B cell (primary cell): ENCODE measurements around the gene SGPL1. TPM values are rescaled to one million over a fixed set of nuclear protein-coding genes. Genes with fewer than 3 reads are reported as not detected.

Experiments
- ATAC-seq: fragments of 200-7000 bp; cut with Tn5 transposase; one replicate; pipeline ENCODE4 v1.10.0; 2021; ENCODE audit warnings: low read depth, mild to moderate bottlenecking, moderate number of reproducible peaks, moderate library complexity
- CTCF ChIA-PET: fragments of 350-600 bp; sonication (Branson Sonifier 250); formaldehyde crosslinking; loops from one replicate; lab custom pipeline; 2021; ENCODE audit warnings: antibody characterized with exemption, inconsistent platforms; lab: Charles Lee
- POLR2A ChIA-PET: fragments of 350-600 bp; sonication (Branson Sonifier 250); formaldehyde crosslinking; loops from one replicate; lab custom pipeline; 2021; ENCODE audit warnings: antibody characterized with exemption; lab: Charles Lee
- DNase-seq: peaks from one replicate; pipeline ENCODE4 v3.0.0; 2013
- H2AFZ ChIP-seq: 2 replicates; pipeline ENCODE4 v1.6.1; 2012; ENCODE audit warnings: mild to moderate bottlenecking, low read depth, low read length; ENCODE audit not compliant: insufficient read depth, poor library complexity, severe bottlenecking
- H3K27ac ChIP-seq, 2 donors: 1 replicate in 1 of 2; 2 replicates in 1 of 2; pipeline ENCODE4 v1.5.1; 2012 to 2013; ENCODE audit warnings: low read length in 2 of 2, mild to moderate bottlenecking in 2 of 2, moderate library complexity in 1 of 2
- H3K27me3 ChIP-seq, 4 experiments: fragments of 200-600 bp in 1 of 4; sonication (generic) in 1 of 4; replicated peaks in 1 of 4; 1 replicate in 2 of 4; 2 replicates in 2 of 4; pipeline versions ENCODE4 v1.6.1 to v1.7.0; 2013 to 2016; ENCODE audit warnings: low read length in 3 of 4, mild to moderate bottlenecking in 2 of 4, mixed read lengths in 1 of 4, moderate library complexity in 1 of 4; ENCODE audit not compliant: insufficient read depth in 4 of 4, control insufficient read depth in 3 of 4; ENCODE audit errors: control extremely low read depth in 1 of 4
- H3K36me3 ChIP-seq, 2 experiments: replicated peaks in 1 of 2; 1 replicate in 1 of 2; 2 replicates in 1 of 2; pipeline versions ENCODE4 v1.6.1 to v1.7.1; 2013; ENCODE audit warnings: low read length in 1 of 2; ENCODE audit not compliant: insufficient read depth in 2 of 2, control insufficient read depth in 1 of 2; ENCODE audit errors: control extremely low read depth in 1 of 2, extremely low read depth in 1 of 2
- H3K4me1 ChIP-seq, 2 donors: fragments of 200-600 bp in 1 of 2; sonication (generic) in 1 of 2; 1 replicate in 1 of 2; 2 replicates in 1 of 2; pipeline versions ENCODE4 v1.5.1 to v1.6.1; 2013 to 2017; ENCODE audit warnings: low read length in 2 of 2; ENCODE audit not compliant: control insufficient read depth in 2 of 2, insufficient read depth in 2 of 2
- H3K4me2 ChIP-seq: replicated peaks from 2 replicates; pipeline ENCODE3; 2012; ENCODE audit warnings: mild to moderate bottlenecking, low read depth, low read length; ENCODE audit not compliant: poor library complexity, severe bottlenecking
- H3K4me3 ChIP-seq, 5 experiments: fragments of 200-600 bp in 1 of 5; sonication (generic) in 1 of 5; 1 replicate in 3 of 5; 2 replicates in 2 of 5; pipeline versions ENCODE4 v1.5.1 to v1.7.0; 2011 to 2016; ENCODE audit warnings: low read length in 4 of 5, mild to moderate bottlenecking in 4 of 5, low read depth in 2 of 5, control low read depth in 1 of 5, moderate library complexity in 1 of 5; ENCODE audit not compliant: insufficient read depth in 1 of 5; ENCODE audit errors: control extremely low read depth in 1 of 5, extremely low read depth in 1 of 5
- H3K79me2 ChIP-seq: fragments of 200-600 bp; sonication (generic); one replicate; pipeline ENCODE4 v1.6.0; 2016; ENCODE audit warnings: low read length; ENCODE audit not compliant: control insufficient read depth, insufficient read depth
- H3K9ac ChIP-seq: fragments of 200-600 bp; sonication (generic); 2 replicates; pipeline ENCODE4 v1.6.1; 2017; ENCODE audit warnings: mild to moderate bottlenecking, low read length, moderate library complexity
- H3K9me3 ChIP-seq, 3 donors: one replicate each; pipeline versions ENCODE4 v1.6.1 to v1.7.1; 2013; ENCODE audit warnings: low read length in 2 of 3; ENCODE audit not compliant: control insufficient read depth in 2 of 3, insufficient read depth in 1 of 3; ENCODE audit errors: control extremely low read depth in 1 of 3
- H4K20me1 ChIP-seq: 2 replicates; pipeline ENCODE4 v1.6.0; 2012; ENCODE audit warnings: mild to moderate bottlenecking, low read length; ENCODE audit not compliant: insufficient read depth, control insufficient read depth, poor library complexity, severe bottlenecking
- H3K27ac Mint-ChIP-seq: one replicate; pipeline ENCODE4 v1.8.0; 2021; ENCODE audit warnings: mixed read lengths
- H3K27me3 Mint-ChIP-seq: one replicate; pipeline ENCODE4 v1.8.0; 2021; ENCODE audit warnings: mixed read lengths
- H3K4me1 Mint-ChIP-seq: one replicate; pipeline ENCODE4 v1.8.0; 2021; ENCODE audit warnings: mixed read lengths
- H3K4me3 Mint-ChIP-seq: one replicate; pipeline ENCODE4 v1.8.0; 2021; ENCODE audit warnings: mixed read lengths
- H3K9me3 Mint-ChIP-seq: one replicate; pipeline ENCODE4 v1.8.0; 2022; ENCODE audit warnings: mixed read lengths; ENCODE audit not compliant: insufficient read depth
- CTCF ChIP-seq: fragments of 200-600 bp; IDR thresholded peaks from one replicate; pipeline ENCODE4 v1.8.0; 2022; ENCODE audit warnings: antibody characterized with exemption, mild to moderate bottlenecking
- EZH2 ChIP-seq: IDR thresholded peaks from 2 replicates; pipeline ENCODE4 v1.6.1; 2012; ENCODE audit warnings: borderline replicate concordance, low read depth, mild to moderate bottlenecking, moderate library complexity, low read length; ENCODE audit not compliant: insufficient read depth, poor library complexity, severe bottlenecking
- WGBS: methylation state at CpG from one replicate; pipeline ENCODE4 v1.1.5; 2013; ENCODE audit warnings: missing lambda C conversion rate; ENCODE audit not compliant: insufficient coverage; 5-methylcytosine and 5-hydroxymethylcytosine counted together
- intact Hi-C: fragments of 100-400 bp; cut with micrococcal nuclease; formaldehyde crosslinking; loops from one replicate; pipeline ENCODE4 v1.10.0; 2022
- polyA plus RNA-seq: library from polyadenylated mRNA; depleted of rRNA; stranded (reverse); fragments of >200 nt; gene quantifications from 2 replicates; pipeline ENCODE4 v1.2.3, GENCODE V29; 2012
- total RNA-seq, 2 donors: library from RNA; stranded (reverse); fragments of 120-200 nt in 1 of 2; gene quantifications; 1 replicate in 1 of 2; 2 replicates in 1 of 2; pipeline versions ENCODE4 v1.2.3 to v1.2.4, GENCODE V29; 2013 to 2022

The SGPL1 gene
- total and polyA plus RNA-seq, 2 donors (not counting 1 experiment from before 2014, with no cell fraction given) = 9.1 to 46.2 TPM

- no peaks in the 10 kb centered on the region for H3K36me3 ChIP-seq
- no peak overlapping the region for H3K27ac Mint-ChIP-seq
- no peak for ATAC-seq
- no peak overlapping the region for H2AFZ ChIP-seq
- no peaks in the 10 kb centered on the region for H3K79me2 ChIP-seq
- no peak overlapping the region for H3K9ac ChIP-seq
- H3K4me1 ChIP-seq = no peaks in the 10 kb centered on the region
- no peak overlapping the region for H3K4me3 ChIP-seq
- no peak overlapping the region for H3K4me3 Mint-ChIP-seq
- no peaks in the 10 kb centered on the region for H3K27me3 Mint-ChIP-seq
- POLR2A ChIA-PET = no interaction called here
- 88% methylated on average over 13 of the region's 14 CpGs for WGBS
- no peaks in the 10 kb centered on the region for H4K20me1 ChIP-seq
- no peak for DNase-seq
- H3K27ac ChIP-seq = no peak overlapping the region
- TF ChIP-seq EZH2 (no peak), CTCF (no peak)
- no peaks in the 10 kb centered on the region for H3K9me3 Mint-ChIP-seq
- H3K9me3 ChIP-seq = no peaks in the 10 kb centered on the region
- intact Hi-C loops = no loop called here
- no peak overlapping the region for H3K4me2 ChIP-seq
- CTCF ChIA-PET = interaction anchor here (2.8 kb wide), 1 partner anchor 16 kb away, joined by 8 read pairs; no protein-coding TSS in a partner anchor
- H3K4me1 Mint-ChIP-seq = no peaks in the 10 kb centered on the region
- no peaks in the 10 kb centered on the region for H3K27me3 ChIP-seq
Observed at GRCh38 chr10:70774810-70775678, 40.7 kb upstream of the SGPL1 start.
